H1 (cell line): Measurements from ENCODE around the gene AHSP. TPM values are rescaled to one million over a fixed set of nuclear protein-coding genes. Genes with fewer than 3 reads are reported as not detected.

Experiments
- CTCF ChIA-PET: fragments of 300-600 bp; sonication (Branson Sonifier 250); formaldehyde crosslinking; loops from one replicate; lab custom pipeline; 2021; ENCODE audit not compliant: partially characterized antibody; lab: Charles Lee
- POLR2A ChIA-PET: fragments of 300-600 bp; sonication (Branson Sonifier 250); formaldehyde crosslinking; loops from one replicate; lab custom pipeline; 2021; ENCODE audit warnings: inconsistent platforms; ENCODE audit not compliant: partially characterized antibody; lab: Charles Lee
- DNase-seq, 2 experiments: peaks; one replicate each; pipeline versions ENCODE4 v3.0.0 to v3.0.0-alpha.2; 2010 to 2022; ENCODE audit warnings: low spot score in 2 of 2, low read depth in 1 of 2, mixed read lengths in 1 of 2
- FAIRE-seq: peaks from 2 replicates; lab custom pipeline; 2011; peaks lifted over from hg19 to GRCh38; lab: Jason Lieb, UNC
- H2AFZ ChIP-seq: 2 replicates; pipeline ENCODE4 v1.8.1; 2012; ENCODE audit warnings: low read length, inconsistent platforms
- H2AK5ac ChIP-seq: 2 replicates; pipeline ENCODE4 v1.6.1; 2013; ENCODE audit warnings: low read depth, low read length
- H2BK120ac ChIP-seq: replicated peaks from 2 replicates; pipeline ENCODE3; 2013; ENCODE audit warnings: low read depth, low read length, inconsistent platforms
- H2BK12ac ChIP-seq: 2 replicates; pipeline ENCODE4 v1.6.1; 2013; ENCODE audit warnings: low read depth, low read length
- H2BK15ac ChIP-seq: 2 replicates; pipeline ENCODE4 v1.6.1; 2013; ENCODE audit warnings: low read length
- H2BK20ac ChIP-seq: 2 replicates; pipeline ENCODE4 v1.6.1; 2013; ENCODE audit warnings: low read length
- H2BK5ac ChIP-seq: 2 replicates; pipeline ENCODE4 v1.6.1; 2013; ENCODE audit warnings: low read depth, low read length
- H3K14ac ChIP-seq: 2 replicates; pipeline ENCODE4 v1.6.1; 2013; ENCODE audit warnings: inconsistent platforms; ENCODE audit not compliant: insufficient read length
- H3K18ac ChIP-seq: 2 replicates; pipeline ENCODE4 v1.6.1; 2013; ENCODE audit warnings: low read length; ENCODE audit errors: extremely low read depth
- H3K23ac ChIP-seq: 2 replicates; pipeline ENCODE4 v1.6.1; 2013; ENCODE audit warnings: inconsistent platforms; ENCODE audit not compliant: insufficient read length
- H3K23me2 ChIP-seq: 2 replicates; pipeline ENCODE4 v1.6.1; 2013; ENCODE audit warnings: low read depth, low read length
- H3K27ac ChIP-seq: 2 replicates; pipeline ENCODE4 v1.6.1; 2011; ENCODE audit warnings: low read depth, low read length, inconsistent platforms
- H3K27me3 ChIP-seq, 4 experiments: replicated peaks in 1 of 4; 1 replicate in 1 of 4; 2 replicates in 3 of 4; pipeline versions ENCODE4 v1.6.1 to v1.8.1; 2011 to 2013; ENCODE audit warnings: low read length in 3 of 4, mild to moderate bottlenecking in 3 of 4, inconsistent platforms in 2 of 4, mixed read lengths in 2 of 4, moderate library complexity in 1 of 4; ENCODE audit not compliant: control insufficient read depth in 3 of 4, insufficient read depth in 3 of 4; ENCODE audit errors: extremely low read depth in 1 of 4
- H3K36me3 ChIP-seq, 4 experiments: 2 replicates each; pipeline versions ENCODE4 v1.6.1 to v1.8.1; 2011 to 2013; ENCODE audit warnings: mild to moderate bottlenecking in 4 of 4, low read length in 3 of 4, moderate library complexity in 2 of 4, control low read depth in 1 of 4, inconsistent platforms in 1 of 4; ENCODE audit not compliant: insufficient read depth in 4 of 4, control insufficient read depth in 2 of 4
- H3K4ac ChIP-seq: replicated peaks from 2 replicates; pipeline ENCODE3; 2013; ENCODE audit warnings: low read length, low read depth, mixed read lengths, inconsistent platforms; ENCODE audit not compliant: insufficient read length
- H3K4me1 ChIP-seq, 4 experiments: replicated peaks in 1 of 4; 1 replicate in 1 of 4; 2 replicates in 3 of 4; pipeline versions ENCODE4 v1.6.1 to v1.8.1; 2011 to 2013; ENCODE audit warnings: low read length in 3 of 4, inconsistent platforms in 2 of 4, mixed read lengths in 1 of 4; ENCODE audit not compliant: insufficient read depth in 4 of 4, control insufficient read depth in 3 of 4
- H3K4me2 ChIP-seq, 2 experiments: 2 replicates each; pipeline versions ENCODE4 v1.6.1 to v1.8.1; 2011 to 2013; ENCODE audit warnings: low read depth in 2 of 2, low read length in 2 of 2, control low read depth in 1 of 2, inconsistent platforms in 1 of 2, mild to moderate bottlenecking in 1 of 2; ENCODE audit not compliant: insufficient read depth in 1 of 2
- H3K4me3 ChIP-seq, 4 experiments: fragments of 200-600, 300-600 bp in 1 of 4; sonication (generic), shearing (Covaris generic), sonication (Bioruptor Twin) in 1 of 4; 2 replicates each; pipeline versions ENCODE4 v1.5.1 to v1.8.1; 2011 to 2016; ENCODE audit warnings: low read length in 4 of 4, low read depth in 3 of 4, control low read depth in 2 of 4, inconsistent platforms in 2 of 4, mild to moderate bottlenecking in 2 of 4, mixed read lengths in 1 of 4, moderate library complexity in 1 of 4; ENCODE audit not compliant: insufficient read depth in 2 of 4; ENCODE audit errors: extremely low read depth in 1 of 4
- H3K56ac ChIP-seq: replicated peaks from 2 replicates; pipeline ENCODE3; 2013; ENCODE audit warnings: low read depth, mild to moderate bottlenecking, mixed read lengths, low read length, inconsistent platforms; ENCODE audit not compliant: insufficient read length
- H3K79me1 ChIP-seq: 2 replicates; pipeline ENCODE4 v1.6.1; 2013; ENCODE audit warnings: low read depth, low read length, control low read depth
- H3K79me2 ChIP-seq, 2 experiments: 2 replicates each; pipeline versions ENCODE4 v1.6.1 to v1.8.1; 2012 to 2013; ENCODE audit warnings: low read length in 2 of 2, mild to moderate bottlenecking in 2 of 2, inconsistent platforms in 1 of 2; ENCODE audit not compliant: insufficient read depth in 2 of 2, control insufficient read depth in 1 of 2
- H3K9ac ChIP-seq, 4 experiments: replicated peaks in 1 of 4; 1 replicate in 1 of 4; 2 replicates in 3 of 4; pipeline versions ENCODE4 v1.6.1 to v1.8.1; 2011 to 2013; ENCODE audit warnings: low read depth in 3 of 4, low read length in 3 of 4, control low read depth in 2 of 4, mild to moderate bottlenecking in 2 of 4, moderate library complexity in 2 of 4, inconsistent platforms in 1 of 4; ENCODE audit errors: extremely low read depth in 1 of 4
- H3K9me3 ChIP-seq, 2 experiments: 2 replicates each; pipeline versions ENCODE4 v1.6.1 to v1.8.1; 2012 to 2013; ENCODE audit warnings: mild to moderate bottlenecking in 2 of 2, moderate library complexity in 2 of 2, control low read depth in 1 of 2, inconsistent platforms in 1 of 2, low read depth in 1 of 2, low read length in 1 of 2, mixed read lengths in 1 of 2; ENCODE audit not compliant: insufficient read depth in 2 of 2
- H4K20me1 ChIP-seq, 2 experiments: replicated peaks in 1 of 2; 2 replicates each; pipeline versions ENCODE3 to v1.8.1; 2011 to 2013; ENCODE audit warnings: inconsistent platforms in 2 of 2, low read length in 2 of 2, mild to moderate bottlenecking in 1 of 2; ENCODE audit not compliant: insufficient read depth in 2 of 2, control insufficient read depth in 1 of 2
- H4K5ac ChIP-seq: 2 replicates; pipeline ENCODE4 v1.6.1; 2013; ENCODE audit warnings: low read length, low read depth, mixed read lengths, inconsistent platforms; ENCODE audit not compliant: insufficient read length
- H4K8ac ChIP-seq: 2 replicates; pipeline ENCODE4 v1.8.0; 2013; ENCODE audit warnings: mild to moderate bottlenecking, moderate library complexity, low read length, inconsistent platforms; ENCODE audit not compliant: insufficient read depth; ENCODE audit errors: extremely low read depth
- H4K91ac ChIP-seq: replicated peaks from 2 replicates; pipeline ENCODE3; 2013; ENCODE audit warnings: low read length, mixed read lengths, inconsistent platforms; ENCODE audit not compliant: insufficient read length
- BRCA1 ChIP-seq: IDR thresholded peaks from 2 replicates; pipeline ENCODE4 v1.6.1; 2012; ENCODE audit warnings: low read depth, low read length, improper control_type of control experiment
- CEBPB ChIP-seq: IDR thresholded peaks from 2 replicates; pipeline ENCODE4 v1.6.1; 2012; ENCODE audit warnings: low read depth, low read length
- EP300 ChIP-seq, 2 experiments: IDR thresholded peaks; 1 replicate in 1 of 2; 2 replicates in 1 of 2; pipeline ENCODE4 v1.6.1; 2011 to 2012; ENCODE audit warnings: low read depth in 2 of 2, low read length in 2 of 2, mild to moderate bottlenecking in 2 of 2, borderline replicate concordance in 1 of 2, inconsistent platforms in 1 of 2, moderate library complexity in 1 of 2
- KDM5A ChIP-seq: fragments of 200-600 bp; IDR thresholded peaks from 2 replicates; pipeline ENCODE4 v1.7.1; 2012; ENCODE audit warnings: mild to moderate bottlenecking, low read length, inconsistent platforms, mixed read lengths
- MAFK ChIP-seq: IDR thresholded peaks from 2 replicates; pipeline ENCODE4 v1.6.1; 2012; ENCODE audit warnings: low read depth, mild to moderate bottlenecking, improper control_type of control experiment, low read length
- polyA plus RNA-seq, 7 experiments: library from polyadenylated mRNA; depleted of rRNA in 3 of 7; stranded (reverse) in 5 of 7; unstranded in 2 of 7; fragments of >200 nt in 5 of 7; fragments of 200-250 nt in 2 of 7; gene quantifications; 1 replicate in 5 of 7; 2 replicates in 1 of 7; 4 replicates in 1 of 7; pipeline versions ENCODE4 v1.2.1 to v1.2.3, GENCODE V29; 2011 to 2013; ENCODE audit warnings: missing spikeins in 2 of 7, mixed read lengths in 2 of 7
- total RNA-seq: library from RNA; stranded (reverse); fragmentation: NEBNext Ultra II Directional; extraction: Animal tissue kit (Norgen Biotek cat#: 25700); gene quantifications from 2 replicates; pipeline ENCODE4 v1.2.1, GENCODE V29; 2021
- TF ChIP-seq, protein P1 (sequence below): IDR thresholded peaks from 2 replicates; pipeline ENCODE4 v1.6.1; 2012; ENCODE audit warnings: inconsistent platforms
- TF ChIP-seq, protein P2 (sequence below): IDR thresholded peaks from 2 replicates; pipeline ENCODE4 v1.6.1; 2011; ENCODE audit warnings: low read depth, mild to moderate bottlenecking, low read length; ENCODE audit not compliant: insufficient read depth

AHSP gene
- total and polyA plus RNA-seq, 2 of the 8 experiments (the other 6 are each of a cell fraction or from before 2014, with no cell fraction given): 0.91 to 15.3 TPM

DNA sequence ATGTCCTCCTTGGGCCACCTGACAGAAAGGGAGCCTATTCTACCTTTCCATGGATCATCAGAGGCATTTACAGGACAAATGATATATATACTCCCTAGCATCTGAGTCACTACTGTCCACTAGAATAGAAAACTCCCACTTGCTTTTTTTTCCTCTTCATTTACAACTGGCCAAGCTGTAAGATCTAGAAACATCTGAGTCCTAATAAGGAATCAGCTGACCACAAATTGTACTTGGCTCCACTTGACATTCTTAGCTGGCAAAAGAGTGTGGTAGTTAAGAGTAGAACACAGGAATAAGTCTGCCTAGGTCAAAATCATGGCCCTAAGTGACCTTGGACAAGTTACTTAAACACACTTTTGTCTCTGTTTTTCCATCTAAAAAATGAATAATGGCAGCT is 24.7 kb upstream of the AHSP start:
- Histone ChIP-seq H3K79me2 (peaks cover 0 to 6% of the 10 kb centered on the region in 2 experiments; a peak in 1 of 4 replicates), H3K4ac (no peak overlapping the region), H4K8ac (no peak overlapping the region), H2BK5ac (no peak overlapping the region), H2AK5ac (no peak overlapping the region), H3K36me3 (peaks cover 0 to 3% (median under 1%) of the 10 kb centered on the region in 4 experiments; a peak in 1 of 8 replicates), H3K4me3 (no peak overlapping the region), H4K5ac (no peak overlapping the region), H3K4me2 (no peak overlapping the region), H3K23ac (no peak overlapping the region), H2BK15ac (no peak overlapping the region), H4K91ac (no peak overlapping the region), H3K14ac (no peak overlapping the region), H3K27me3 (no peaks in the 10 kb centered on the region), H3K27ac (no peak overlapping the region), H3K18ac (no peak overlapping the region), H2BK20ac (no peak overlapping the region), H4K20me1 (no peaks in the 10 kb centered on the region), H3K56ac (no peak overlapping the region), H3K9me3 (no peaks in the 10 kb centered on the region), H3K79me1 (0 out of 2 replicates have a peak, but pooled peaks cover 2% of the 10 kb centered on the region), H2BK120ac (no peak overlapping the region), H3K9ac (no peak overlapping the region), H2BK12ac (no peak overlapping the region), H2AFZ (no peak overlapping the region), H3K23me2 (peaks cover 4% of the 10 kb centered on the region; the same call in 1 of the 2 replicates), H3K4me1 (peaks cover 2 to 10% (median 7%) of the 10 kb centered on the region in 4 experiments)
- TF ChIP-seq MAFK (no peak), BRCA1 (no peak), EP300 (IDR thresholded peaks at IDR 0.05; ENCODE audit: borderline replicate concordance in 1 of 2, low read depth in 2 of 2, low read length in 2 of 2) (no peak), CEBPB (no peak), KDM5A (no peak)
- TF ChIP-seq, protein P1, sequence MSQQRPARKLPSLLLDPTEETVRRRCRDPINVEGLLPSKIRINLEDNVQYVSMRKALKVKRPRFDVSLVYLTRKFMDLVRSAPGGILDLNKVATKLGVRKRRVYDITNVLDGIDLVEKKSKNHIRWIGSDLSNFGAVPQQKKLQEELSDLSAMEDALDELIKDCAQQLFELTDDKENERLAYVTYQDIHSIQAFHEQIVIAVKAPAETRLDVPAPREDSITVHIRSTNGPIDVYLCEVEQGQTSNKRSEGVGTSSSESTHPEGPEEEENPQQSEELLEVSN: no peak
- TF ChIP-seq, protein P2, sequence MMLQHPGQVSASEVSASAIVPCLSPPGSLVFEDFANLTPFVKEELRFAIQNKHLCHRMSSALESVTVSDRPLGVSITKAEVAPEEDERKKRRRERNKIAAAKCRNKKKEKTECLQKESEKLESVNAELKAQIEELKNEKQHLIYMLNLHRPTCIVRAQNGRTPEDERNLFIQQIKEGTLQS: no peak
- POLR2A ChIA-PET: interaction anchor here (1.1 to 10.6 kb wide), 2 partner anchors 15 to 26 kb away, joined by 3 to 69 read pairs; no protein-coding TSS in a partner anchor
- no peak for FAIRE-seq
- no peak for DNase-seq
- CTCF ChIA-PET: interaction anchor here (0.6 to 1.6 kb wide), 7 partner anchors 8 to 208 kb away, joined by 3 to 7 read pairs (median 3); no protein-coding TSS in a partner anchor
